GM19463 (cell line): Measurements from ENCODE around the gene NCKAP5.
A peak's percentile ranks its signal among the peaks of the same experiment; 100 is the strongest.

Source experiments
- ATAC-seq: cut with Tn5 transposase; IDR thresholded peaks from one replicate; pipeline ENCODE4 v1.9.1; 2021; ENCODE audit warnings: mild to moderate bottlenecking, moderate library complexity; ENCODE audit not compliant: unreplicated experiment

NCKAP5 gene

DNA sequence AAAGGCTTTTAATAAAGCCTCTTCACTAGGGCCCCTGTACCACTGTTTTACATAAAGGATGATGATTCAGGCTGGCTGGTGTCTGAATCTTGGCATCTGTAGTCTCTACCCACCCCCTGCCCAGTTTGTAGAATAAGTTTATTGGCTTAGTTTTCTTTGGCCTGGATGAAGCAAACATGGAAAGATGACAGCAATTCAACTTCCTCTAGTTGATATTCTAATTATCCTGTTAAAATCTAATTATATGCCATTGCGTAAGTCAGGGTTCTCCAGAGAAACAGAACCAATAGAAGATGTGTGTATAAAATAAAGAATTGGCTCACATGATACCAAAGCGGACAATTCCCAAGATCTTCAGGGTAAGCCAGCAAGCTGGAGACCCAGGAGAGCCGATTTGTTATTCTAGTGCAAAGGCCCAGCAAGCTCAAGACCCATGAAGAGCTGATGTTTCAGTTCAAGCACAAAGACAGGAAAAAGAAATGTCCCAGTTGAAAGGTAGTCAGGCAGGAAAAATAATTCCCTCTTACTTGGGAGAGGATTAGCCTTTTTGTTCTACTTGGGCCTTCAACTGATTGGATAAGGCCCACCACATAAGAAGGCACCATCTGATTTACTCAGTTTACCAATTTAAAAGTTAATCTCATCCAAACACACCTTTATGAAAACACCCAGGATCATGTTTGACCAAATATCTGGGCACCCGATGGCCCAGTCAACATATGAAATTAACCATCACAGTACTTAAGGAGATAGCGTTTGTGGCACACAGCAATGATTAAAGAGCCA lies 815.6 kb downstream of the NCKAP5 start:
- ATAC-seq: no peak

DNA sequence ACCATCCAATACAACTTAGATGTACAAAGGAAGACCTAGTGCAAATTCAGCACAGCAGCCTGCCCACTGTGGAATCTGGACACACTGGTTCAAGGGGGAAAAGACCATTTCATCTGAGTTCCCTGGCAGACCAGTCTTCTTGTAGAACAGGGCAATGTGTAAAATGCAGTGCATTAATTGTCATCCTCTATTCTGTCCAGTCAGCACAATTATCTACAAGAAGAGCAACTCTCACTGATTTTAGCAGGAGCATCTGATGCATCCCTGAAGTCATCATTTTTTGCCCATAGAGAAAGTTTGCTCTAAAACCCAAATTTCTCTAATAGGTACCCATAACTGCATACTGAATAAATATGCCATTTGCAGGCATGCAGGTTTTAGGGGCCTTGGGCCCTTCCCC lies 816.4 kb downstream of the NCKAP5 start:
- ATAC-seq: no peak

DNA sequence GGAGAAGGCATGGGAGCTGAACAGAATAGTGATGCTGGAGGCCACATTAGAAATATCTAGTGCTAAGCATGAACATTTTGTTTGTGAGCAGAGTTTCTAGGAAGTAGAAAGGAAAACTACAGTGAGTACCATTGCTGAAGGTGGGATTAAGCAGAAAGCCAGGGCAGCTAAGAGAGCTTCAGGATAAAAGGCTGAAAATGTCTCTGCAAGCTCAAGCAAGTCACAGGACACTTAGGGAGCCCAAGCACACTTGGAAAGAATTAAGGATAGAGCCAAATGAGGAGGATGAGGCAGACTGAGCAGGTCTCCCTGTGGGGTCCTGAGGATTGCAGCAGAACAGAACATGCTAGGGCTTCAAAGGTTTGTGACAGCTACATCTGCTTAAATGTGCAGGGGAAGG lies 817.7 kb downstream of the NCKAP5 start:
- no peak for ATAC-seq

DNA sequence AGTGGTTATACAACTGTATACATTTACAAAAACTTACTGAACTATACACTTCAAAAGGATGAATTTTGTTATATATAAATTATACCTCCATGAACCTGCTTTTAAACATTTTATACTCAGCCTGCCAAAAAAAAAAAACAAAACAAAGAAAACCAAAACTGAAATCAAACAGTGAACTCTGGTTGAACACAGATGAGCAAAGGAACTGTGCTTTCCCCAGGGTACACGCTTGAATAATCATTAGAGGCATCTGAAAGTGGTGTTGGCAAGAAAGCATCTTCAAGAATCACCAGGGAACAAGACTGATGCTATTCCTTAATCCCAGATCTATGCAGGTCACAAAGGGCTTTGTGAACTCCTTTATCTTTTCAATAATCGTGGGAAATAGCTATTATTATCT lies 821.2 kb downstream of the NCKAP5 start:
- peak; percentile 81 for ATAC-seq

DNA sequence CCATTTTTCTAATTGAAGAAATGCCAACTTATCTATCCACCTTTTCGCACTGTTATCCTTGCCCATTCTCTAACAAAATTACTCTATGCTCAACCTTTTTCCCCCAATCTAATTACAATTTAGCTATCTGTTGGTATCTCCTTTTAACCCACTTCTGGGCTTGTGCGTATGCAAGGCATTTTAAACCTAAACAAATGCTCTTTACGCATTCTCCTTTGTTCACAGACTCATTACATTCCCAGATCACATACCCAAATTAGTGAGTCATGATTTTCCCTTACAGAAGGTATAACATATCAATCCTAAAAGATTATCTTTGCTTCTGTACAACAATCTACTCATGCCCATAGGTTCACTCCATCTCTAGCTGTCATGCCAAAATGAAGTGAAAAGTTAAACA lies 826.5 kb downstream of the NCKAP5 start:
- no peak for ATAC-seq

DNA sequence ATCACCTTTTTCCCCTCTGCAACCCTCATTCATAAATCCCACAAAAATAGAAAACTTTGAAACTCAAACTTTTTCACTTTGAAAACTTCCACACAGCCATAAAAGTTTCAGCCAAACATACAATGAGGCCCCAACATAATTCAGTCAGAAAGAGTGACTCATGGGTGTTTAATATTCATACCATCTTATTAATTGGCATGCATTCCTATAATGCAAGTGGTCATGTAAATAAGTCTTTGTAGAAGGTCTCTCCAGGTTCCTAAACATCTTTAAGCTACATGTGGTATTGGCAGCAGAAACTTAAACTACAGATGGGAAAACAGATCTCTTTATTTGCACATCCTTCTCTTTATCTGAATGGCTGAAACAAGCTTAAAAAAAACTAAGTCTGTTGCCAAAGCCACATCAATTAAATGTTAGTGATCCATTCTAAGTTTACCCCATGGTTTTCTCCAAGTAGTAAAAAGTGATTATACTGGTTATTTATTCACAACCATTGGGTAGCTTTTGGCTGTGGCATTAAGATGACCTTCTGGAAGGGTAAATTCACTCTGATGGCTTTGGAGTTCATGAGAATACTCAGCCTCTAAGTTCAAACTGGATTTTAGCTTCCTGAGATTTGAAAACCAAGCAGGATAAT lies 828.1 kb downstream of the NCKAP5 start:
- ATAC-seq: no peak

DNA sequence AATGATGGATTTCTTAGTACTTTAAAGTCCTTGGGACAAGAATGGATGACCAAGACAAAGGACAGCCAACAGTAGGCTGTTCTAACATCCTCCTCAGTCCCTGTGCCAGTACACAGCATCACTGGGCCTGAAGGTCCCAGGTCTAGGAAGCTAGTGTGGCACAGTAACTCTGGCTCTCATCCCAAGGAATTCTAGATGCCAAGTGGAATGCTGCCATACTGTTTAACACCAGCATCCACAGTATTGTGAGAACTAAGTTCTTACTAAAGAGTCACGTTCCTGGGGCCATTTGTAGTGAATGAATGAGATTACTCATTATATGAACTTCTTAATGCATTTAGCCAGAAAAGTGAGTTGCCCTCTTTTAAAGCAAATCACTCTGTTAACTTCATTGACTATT lies 830.0 kb downstream of the NCKAP5 start:
- ATAC-seq: no peak

DNA sequence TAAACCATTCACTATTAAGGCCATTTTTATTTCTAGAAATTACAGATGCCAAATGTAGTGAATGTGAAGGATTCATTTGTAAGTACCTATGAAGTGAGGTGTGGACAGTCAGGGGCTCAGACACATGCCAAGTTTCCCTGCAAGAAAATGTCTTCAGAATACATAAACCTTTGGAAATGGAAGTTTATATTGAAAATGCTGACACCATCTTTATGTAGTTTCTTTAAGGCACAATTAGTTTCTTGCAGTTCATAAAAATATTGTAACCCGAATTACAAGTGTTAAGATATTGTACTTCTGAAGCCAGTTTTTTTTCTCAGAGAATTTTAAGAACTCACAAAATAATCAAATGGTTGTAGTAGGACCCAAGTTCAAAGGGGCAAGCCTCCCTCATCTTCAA lies 832.2 kb downstream of the NCKAP5 start:
- ATAC-seq: no peak

DNA sequence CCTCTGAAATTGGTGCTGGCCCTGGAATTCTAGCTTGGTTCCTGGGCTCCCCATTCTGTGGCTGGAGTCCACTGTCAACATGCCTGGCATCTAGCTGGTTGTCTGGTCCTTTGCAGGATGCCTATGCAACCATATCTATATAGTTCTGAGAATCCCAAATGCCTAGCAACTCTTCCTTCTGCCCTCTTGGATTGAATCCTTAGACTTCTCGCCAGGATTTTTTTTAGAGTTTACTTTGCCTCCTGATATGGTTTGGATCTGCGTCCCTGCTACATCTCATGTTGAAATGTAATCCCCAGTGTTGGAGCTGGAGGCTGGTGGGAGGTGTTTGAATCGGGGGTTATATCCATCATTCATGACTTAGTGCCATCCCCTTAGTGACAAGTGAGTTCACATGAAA lies 833.3 kb downstream of the NCKAP5 start:
- ATAC-seq: no peak

DNA sequence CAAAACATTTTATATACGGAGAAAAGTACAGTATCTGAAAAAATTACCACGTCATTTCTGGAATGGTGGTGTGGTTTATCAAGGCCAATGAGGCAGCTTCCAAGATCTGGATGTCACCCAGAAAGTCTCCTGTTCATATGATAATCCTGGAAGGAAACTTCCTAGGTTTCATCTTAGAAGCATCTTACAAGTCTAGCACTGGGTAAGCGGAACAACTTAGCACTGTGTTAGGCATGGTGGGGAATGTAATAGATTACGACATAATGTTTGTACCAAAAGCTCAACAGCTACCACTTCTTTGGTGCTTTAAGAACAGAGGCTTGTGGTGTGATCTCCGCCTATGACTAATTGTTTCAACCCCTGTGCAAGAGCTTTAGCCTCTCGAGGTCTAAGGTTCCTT lies 835.2 kb downstream of the NCKAP5 start:
- ATAC-seq: no peak

DNA sequence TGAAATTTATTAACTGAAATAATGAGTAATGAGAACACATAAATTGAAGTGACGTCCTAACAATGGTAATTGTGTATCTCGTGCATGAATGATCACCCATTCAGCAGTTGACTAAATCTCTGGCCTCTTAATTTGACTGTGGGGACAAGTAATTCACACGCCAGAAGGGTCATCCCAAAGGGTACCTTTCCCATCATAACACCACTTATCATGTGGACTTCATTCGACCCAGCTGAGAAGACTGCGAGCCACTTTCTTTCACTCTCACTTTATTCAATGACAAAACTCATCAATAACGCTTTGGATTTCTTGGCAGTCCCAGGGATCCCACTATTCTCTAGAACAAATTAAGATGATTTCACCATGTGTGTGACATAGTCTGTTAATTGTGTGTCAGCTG lies 835.6 kb downstream of the NCKAP5 start:
- no peak for ATAC-seq

DNA sequence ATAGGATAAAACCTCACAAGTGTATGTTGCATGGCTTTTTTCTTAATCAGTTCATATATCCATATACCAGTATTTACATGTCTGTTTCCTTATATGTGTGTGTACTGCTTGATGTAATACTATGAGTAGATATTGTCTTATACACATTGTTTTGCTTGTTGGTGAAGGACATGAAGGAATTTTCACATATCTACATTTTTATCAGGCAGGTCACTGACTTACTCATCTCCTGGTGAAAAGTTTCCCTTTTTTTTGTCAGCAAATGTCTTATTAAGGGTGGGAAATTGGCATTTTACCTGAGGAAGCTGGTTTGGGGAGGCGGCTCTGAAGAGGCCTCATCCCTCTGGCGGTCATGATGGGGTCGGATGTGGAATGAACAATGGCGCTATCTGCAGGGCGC lies 836.8 kb downstream of the NCKAP5 start:
- ATAC-seq: no peak

DNA sequence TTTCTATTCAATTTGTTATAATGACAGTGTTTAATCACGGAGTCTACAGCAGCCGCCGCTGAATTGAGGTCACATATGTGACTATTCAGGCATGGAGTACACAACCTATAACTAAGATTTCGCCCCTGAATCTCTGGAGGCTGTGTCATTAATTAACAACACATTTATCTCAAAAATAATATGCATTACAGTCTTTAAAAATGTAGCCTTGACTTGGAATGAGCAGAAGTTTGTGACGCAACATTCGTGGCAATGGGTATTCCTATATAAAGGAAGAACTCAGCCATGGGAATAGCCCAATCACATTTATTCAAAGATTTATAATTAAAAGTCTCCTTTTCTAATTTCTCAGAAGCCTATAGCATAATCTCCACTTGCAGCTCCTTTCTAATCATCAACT lies 837.7 kb downstream of the NCKAP5 start:
- ATAC-seq: no peak

DNA sequence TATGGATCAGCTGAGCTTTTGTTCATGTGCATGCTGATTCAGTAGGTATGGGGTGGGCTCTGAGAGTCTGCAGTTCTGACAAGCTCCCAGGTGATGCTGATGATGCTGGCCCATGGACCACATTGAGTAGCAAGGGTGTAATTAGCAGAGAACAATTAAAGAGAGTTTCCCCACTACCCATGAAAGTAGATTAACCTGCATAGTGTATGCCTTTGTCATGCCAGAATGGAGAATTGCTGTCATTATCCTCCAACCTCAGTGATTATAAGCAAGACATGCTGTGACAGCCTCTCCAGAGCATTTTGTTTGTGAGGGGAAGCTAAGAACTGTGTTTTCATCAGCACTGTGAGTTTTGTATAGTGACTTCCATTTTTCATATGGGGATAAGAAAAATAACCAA lies 838.7 kb downstream of the NCKAP5 start:
- no peak for ATAC-seq

DNA sequence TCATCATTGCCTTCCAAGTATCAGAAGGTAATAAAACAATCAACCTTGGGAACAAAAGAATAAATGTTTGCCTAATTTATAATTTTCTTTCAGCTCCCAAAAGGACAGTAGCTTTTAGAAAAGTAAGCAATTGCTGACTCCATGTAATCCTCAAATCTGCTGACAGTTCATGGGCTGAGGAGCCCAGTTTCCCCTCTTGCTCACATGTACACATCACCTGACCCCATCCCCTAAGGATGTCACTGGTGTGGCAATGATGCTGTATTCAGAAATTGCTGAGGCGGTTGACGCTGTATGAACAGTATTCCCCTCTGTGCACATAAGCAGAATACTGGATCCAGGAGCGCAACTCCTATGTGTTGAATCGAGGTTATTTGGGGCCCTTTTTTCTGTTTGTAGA lies 842.1 kb downstream of the NCKAP5 start:
- ATAC-seq: no peak

DNA sequence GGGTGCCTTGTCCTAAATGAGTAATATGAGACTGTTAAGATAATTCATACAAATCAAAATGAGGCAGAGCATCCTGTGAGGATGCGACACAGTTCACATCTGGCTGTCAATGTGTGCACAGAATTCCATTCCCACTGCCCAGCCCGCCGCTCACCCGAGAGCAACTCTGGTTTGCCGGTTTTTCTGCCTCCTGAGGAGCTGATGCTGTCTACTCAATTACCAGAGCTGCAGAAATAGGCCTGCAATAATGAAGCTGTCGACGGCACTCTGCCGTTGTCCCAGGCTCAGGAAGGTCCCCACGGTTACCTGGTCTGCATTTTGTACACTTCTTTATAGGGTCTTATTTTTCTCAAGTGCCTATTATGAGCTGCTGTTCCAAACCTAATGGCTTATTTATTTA lies 842.5 kb downstream of the NCKAP5 start:
- no peak for ATAC-seq

DNA sequence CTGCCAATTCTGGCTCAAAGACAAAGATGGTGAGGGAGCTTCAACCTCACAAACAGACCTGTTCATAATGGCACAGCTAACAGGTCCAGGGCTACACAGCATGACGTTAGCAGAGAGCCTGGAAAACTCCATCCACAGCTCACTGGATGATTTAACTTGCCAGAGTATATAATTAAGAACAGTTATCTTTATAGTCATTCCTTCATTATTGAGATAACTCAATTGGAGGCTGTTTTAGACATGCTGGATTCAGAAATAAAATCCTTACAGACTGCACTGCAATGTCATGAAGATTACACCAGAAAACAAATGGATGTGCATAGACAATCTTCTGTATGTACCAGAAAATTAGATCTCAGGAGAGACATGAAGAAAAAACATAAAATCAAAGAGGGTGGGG lies 843.1 kb downstream of the NCKAP5 start:
- ATAC-seq: no peak

DNA sequence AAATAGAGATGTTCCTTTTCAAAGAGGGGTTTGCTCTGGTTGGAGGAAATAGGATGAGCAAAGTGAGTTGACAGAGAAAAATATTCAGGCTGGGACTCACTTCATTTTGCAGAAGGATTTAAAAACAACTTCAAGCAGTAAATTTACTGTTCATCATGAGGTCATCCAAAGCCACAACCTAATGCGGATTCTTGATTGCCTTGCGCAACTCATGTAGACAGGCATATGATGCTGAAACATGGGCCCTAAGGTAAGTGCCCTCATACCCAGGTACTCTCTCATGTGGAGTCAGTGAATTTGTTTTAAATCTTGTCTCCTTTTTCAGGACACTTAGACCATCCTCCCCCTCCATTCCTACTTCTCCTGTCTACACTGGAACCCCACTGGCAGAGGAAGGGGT lies 846.3 kb downstream of the NCKAP5 start:
- ATAC-seq: no peak

DNA sequence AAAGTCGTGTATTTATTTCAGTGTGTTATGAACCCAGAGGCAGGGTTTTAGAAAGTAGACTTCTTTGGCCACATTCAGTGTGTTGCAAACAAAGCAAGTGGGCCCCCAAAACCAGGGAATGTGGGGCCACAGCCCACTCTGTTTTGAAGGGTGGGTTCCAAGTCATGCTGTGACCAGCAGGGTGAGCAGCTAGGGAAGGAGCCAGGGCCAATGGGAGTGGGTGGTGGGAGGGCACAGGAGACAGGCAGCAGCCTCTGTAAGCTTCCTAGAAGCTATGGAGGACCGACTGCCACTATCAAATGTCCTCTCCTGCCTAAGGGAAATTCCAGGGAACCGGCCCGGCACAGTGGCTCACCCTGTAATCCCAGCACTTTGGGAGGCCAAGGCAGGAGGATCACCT lies 847.9 kb downstream of the NCKAP5 start:
- ATAC-seq: no peak

DNA sequence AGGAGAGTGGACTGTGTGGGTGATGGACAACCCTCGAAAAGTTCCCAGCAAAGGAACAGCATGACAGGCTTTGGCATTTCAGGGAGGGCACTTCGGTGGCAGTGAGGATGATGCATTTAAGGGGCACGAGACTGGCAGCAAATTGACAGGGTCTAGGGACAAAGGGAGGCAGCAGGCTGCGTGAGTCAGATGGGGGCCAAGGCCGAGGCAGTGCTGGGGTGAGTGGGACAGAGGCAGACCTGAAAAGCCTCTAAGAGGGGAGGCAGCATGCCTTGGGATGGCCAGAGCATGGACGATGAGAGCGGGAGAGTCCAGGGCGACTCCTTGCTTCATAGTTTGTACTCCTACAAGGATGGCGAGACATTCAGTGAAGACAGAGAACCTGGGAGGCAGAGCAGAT lies 848.8 kb downstream of the NCKAP5 start:
- no peak for ATAC-seq

DNA sequence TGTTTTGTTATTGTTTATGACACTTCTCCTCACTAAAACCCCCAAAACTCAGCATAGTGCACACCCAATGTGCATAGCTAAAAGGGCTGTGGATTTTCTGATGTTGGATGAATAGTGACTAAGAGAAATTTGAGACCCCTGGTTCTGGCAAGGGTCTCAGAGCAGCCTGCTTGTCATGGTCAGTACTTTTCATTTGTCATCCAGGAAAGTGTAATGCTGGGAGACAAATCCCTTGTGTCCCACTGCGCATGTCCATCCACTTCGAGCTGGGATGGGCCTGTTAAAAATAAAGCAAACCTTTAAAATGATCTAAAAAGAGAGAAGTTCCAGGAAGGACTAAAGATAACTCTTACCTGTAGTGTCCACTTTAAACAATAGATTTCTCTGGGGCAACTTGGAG lies 851.3 kb downstream of the NCKAP5 start:
- no peak for ATAC-seq

DNA sequence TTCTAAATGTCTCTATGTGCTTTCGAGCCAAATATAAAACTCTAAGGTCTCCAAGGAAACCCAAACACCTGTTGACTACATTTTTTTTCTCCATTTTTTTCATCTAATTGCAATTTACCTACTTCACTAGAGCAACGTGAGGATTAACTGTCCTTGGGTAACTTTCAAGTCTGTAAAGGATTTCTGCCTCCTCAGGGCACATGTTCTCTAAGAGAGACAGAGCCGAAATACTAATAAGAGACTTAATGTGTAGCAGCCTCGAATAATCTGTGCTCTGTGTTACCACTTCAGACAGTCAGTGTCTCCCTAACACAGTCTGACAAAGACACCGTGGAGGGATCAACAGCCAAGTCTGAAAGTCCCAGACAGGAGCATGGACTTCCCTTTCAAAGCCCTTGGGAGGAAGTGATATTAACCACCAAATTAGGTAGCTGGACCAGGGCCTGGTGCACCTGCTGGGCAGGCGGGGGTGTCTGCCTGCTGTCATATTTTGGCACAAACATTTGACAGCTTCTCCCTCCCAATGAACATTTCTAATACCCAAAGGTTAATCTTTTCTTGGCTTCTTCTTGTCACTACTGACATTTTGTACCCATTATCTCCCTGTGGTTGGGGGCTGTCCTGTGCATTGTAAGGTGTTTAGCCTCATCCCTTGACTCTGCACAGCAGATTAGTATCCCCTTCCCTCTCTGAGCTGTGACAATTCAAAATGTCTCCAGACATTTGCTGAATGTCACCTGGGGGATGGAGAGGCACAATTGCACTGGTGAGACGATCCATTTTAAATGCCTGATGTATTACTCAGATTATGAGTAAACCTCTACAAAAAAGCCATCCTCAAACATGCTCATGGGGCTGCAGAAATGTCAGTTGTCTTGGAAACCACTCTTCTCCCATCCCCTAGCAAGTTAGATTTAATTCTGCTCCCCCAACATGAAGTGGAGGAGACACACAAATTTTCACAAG lies 852.6 kb downstream of the NCKAP5 start:
- ATAC-seq: peak; percentile 72
